SK-N-MC (cell line): ENCODE measurements around the gene MAP7.

Experiments used
- DNase-seq: peaks from one replicate; pipeline ENCODE4 v3.0.0-alpha.2; 2011; ENCODE audit warnings: low read depth, low spot score
- H3K27ac ChIP-seq: fragments of 200-600 bp; sonication (generic); 2 replicates; pipeline ENCODE4 v1.5.1; 2016; ENCODE audit warnings: mixed run types
- H3K36me3 ChIP-seq: fragments of 200-600 bp; sonication (generic); 2 replicates; pipeline ENCODE4 v1.6.1; 2017; ENCODE audit warnings: antibody characterized with exemption, low read length, mixed read lengths; ENCODE audit not compliant: insufficient read depth
- H3K4me3 ChIP-seq: fragments of 200-600 bp; sonication (generic); 2 replicates; pipeline ENCODE4 v1.5.1; 2016
- H3K9ac ChIP-seq: fragments of 200-600 bp; sonication (generic); 2 replicates; pipeline ENCODE4 v1.8.0; 2017; ENCODE audit warnings: mixed run types, mixed read lengths; ENCODE audit not compliant: insufficient read length
- H3K9me3 ChIP-seq: fragments of 200-600 bp; sonication (generic); 2 replicates; pipeline ENCODE4 v1.6.1; 2017; ENCODE audit warnings: low read depth, mild to moderate bottlenecking, antibody characterized with exemption, low read length, moderate library complexity, mixed read lengths
- EZH2 ChIP-seq: fragments of 200-600 bp; sonication (generic); IDR thresholded peaks from one replicate; pipeline ENCODE4 v1.6.1; 2017; ENCODE audit warnings: antibody characterized with exemption
- FOXP2 ChIP-seq: optimal IDR thresholded peaks from 2 replicates; pipeline ENCODE3; 2011; ENCODE audit warnings: mild to moderate bottlenecking, moderate library complexity; ENCODE audit not compliant: insufficient read depth; ENCODE audit errors: extremely low read length, control extremely low read depth
- POLR2AphosphoS5 ChIP-seq: IDR thresholded peaks from 2 replicates; pipeline ENCODE4 v1.6.1; 2012; ENCODE audit warnings: mild to moderate bottlenecking, low read depth, low read length, borderline replicate concordance

Gene MAP7

DNA sequence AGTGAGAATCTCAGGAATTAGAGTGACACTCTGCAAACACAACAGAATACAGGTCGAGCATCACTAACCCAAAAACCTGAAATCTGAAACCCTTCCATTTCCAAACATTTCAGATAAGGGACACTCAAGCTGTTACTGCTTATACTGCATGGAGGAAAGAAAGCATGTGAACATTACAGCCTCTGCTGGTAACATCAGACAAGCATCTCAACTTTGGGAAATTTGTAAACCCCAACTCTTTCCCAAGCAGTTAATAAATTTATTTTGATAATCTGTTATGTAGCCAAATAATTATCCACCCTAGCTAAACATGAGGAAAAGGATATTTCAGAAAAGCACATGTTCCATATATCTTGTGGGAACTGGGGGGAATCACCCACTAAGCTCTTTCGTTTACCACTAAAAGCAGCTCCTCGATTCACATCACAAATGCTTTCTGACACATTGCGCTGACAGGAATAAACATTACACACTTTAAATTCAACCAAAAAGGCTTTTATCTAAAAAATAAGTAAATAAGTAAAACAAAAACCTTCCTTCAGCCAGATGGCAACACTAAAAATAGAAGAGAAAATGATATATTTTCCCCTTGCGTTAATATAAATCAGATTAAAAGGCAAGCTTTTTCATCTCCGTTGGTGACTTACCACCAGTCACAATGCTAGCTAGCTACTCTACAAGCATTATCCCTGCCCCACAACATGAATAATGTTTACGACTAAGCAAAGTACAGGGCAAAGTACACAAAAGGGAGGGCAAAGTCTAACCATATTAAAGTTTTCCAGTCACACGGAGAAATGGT lies 120.8 kb downstream of the MAP7 start:
- no peak for DNase-seq
- Histone ChIP-seq H3K4me3 (peak overlapping the region; percentile 24), H3K36me3 (no peaks in the 10 kb centered on the region), H3K27ac (no peak overlapping the region), H3K9me3 (no peaks in the 10 kb centered on the region), H3K9ac (no peak overlapping the region)
- no peak for TF ChIP-seq EZH2
- no peak for TF ChIP-seq FOXP2
- no peak for TF ChIP-seq POLR2AphosphoS5

- Histone ChIP-seq H3K4me3 (no peak overlapping the region), H3K9me3 (no peaks in the 10 kb centered on the region), H3K9ac (no peak overlapping the region), H3K27ac (no peak overlapping the region), H3K36me3 (no peaks in the 10 kb centered on the region)
- TF ChIP-seq POLR2AphosphoS5 (no peak), EZH2 (no peak), FOXP2 (no peak)
- no peak for DNase-seq
Measured at GRCh38 chr6:136427378-136427717, 122.9 kb downstream of the MAP7 start.

GRCh38 chr6:136426627-136427377 lies 123.4 kb downstream of the MAP7 start:
- TF ChIP-seq FOXP2 (no peak), POLR2AphosphoS5 (no peak), EZH2 (no peak)
- H3K27ac ChIP-seq = no peak overlapping the region
- H3K9ac ChIP-seq = no peak overlapping the region
- H3K36me3 ChIP-seq = no peaks in the 10 kb centered on the region
- no peaks in the 10 kb centered on the region for H3K9me3 ChIP-seq
- DNase-seq = no peak
- H3K4me3 ChIP-seq = no peak overlapping the region

GRCh38 chr6:136425793-136426192 lies 124.4 kb downstream of the MAP7 start:
- H3K9me3 ChIP-seq = no peaks in the 10 kb centered on the region
- no peak overlapping the region for H3K9ac ChIP-seq
- no peaks in the 10 kb centered on the region for H3K36me3 ChIP-seq
- DNase-seq = no peak
- no peak overlapping the region for H3K27ac ChIP-seq
- H3K4me3 ChIP-seq = no peak overlapping the region
- TF ChIP-seq FOXP2 = no peak
- TF ChIP-seq POLR2AphosphoS5 = no peak
- no peak for TF ChIP-seq EZH2

GRCh38 chr6:136424901-136425300 lies 125.3 kb downstream of the MAP7 start:
- no peak overlapping the region for H3K9ac ChIP-seq
- TF ChIP-seq FOXP2 = no peak
- TF ChIP-seq POLR2AphosphoS5 = no peak
- no peak for TF ChIP-seq EZH2
- no peaks in the 10 kb centered on the region for H3K9me3 ChIP-seq
- H3K36me3 ChIP-seq = no peaks in the 10 kb centered on the region
- no peak overlapping the region for H3K4me3 ChIP-seq
- no peak overlapping the region for H3K27ac ChIP-seq
- no peak for DNase-seq

DNA sequence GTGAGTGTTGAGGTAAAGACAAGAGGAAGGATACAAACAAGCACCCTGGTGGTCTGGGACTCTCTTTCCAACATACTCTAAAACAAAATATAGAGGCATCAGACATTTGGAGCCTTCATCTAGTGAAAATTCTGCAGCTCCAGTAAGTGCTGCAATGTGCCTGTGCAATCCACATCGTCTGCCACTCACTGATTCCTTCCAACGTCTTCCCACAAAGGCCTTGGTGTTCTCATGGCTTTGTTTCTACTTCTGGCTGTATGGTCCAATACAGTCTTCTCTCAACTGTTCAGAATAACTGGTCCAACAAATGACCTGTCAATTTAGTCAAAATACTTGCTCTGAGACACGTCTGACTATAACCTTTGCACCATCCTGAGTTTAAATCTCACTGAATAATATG lies 125.8 kb downstream of the MAP7 start:
- DNase-seq = no peak
- Histone ChIP-seq H3K9ac (no peak overlapping the region), H3K27ac (no peak overlapping the region), H3K36me3 (no peaks in the 10 kb centered on the region), H3K9me3 (no peaks in the 10 kb centered on the region), H3K4me3 (no peak overlapping the region)
- TF ChIP-seq POLR2AphosphoS5 (no peak), FOXP2 (no peak), EZH2 (no peak)

DNA sequence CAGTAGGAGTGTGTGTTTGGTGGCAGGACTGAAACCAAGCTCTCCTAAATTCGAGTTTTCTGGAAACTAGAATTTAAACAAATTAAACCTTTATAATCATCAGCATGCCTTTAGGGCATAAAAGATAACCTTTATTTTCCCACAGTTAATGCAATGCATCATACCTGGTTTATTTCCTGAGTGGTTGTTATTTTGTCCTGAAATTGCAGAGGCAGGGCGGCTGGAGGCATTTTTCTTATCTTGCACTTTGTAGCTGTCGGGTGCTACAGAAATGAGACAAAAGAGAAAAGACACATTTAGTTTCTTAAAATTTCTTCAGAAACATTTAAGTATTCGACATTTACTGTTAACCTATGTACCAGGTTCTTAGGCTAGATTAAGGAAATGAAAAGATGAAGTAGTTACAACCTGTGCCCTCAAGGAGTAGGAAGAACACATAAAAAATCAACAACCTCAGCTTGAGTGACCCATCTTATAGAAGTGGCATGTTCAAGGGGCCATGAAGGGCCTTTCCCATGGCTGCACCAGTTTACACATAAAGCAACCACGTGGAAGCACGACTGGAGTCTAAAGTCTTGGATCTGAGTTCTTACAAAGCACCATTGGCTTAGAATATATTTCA lies 128.6 kb downstream of the MAP7 start:
- H3K9me3 ChIP-seq = no peaks in the 10 kb centered on the region
- no peak for DNase-seq
- TF ChIP-seq FOXP2 (no peak), EZH2 (no peak), POLR2AphosphoS5 (no peak)
- no peak overlapping the region for H3K27ac ChIP-seq
- H3K4me3 ChIP-seq = no peak overlapping the region
- H3K9ac ChIP-seq = no peak overlapping the region
- no peaks in the 10 kb centered on the region for H3K36me3 ChIP-seq

DNA sequence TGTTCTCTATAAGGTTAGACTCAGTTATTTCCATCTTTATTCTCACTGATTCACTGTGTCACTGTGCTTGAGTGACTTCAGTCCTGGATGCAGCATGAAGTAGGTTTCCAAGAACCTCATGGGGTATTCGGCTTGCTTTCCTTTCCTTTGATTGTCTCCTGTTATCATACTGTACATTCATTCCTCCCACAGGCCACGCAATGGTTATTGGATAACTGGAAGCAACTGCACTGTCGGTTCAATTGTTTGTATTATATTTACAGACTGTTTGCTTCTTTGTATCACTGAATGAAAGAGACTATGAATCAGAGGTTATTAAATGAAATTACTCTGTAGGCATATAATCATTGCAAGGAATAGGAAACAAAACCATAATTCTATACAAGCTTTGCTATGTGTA lies 129.4 kb downstream of the MAP7 start:
- H3K36me3 ChIP-seq = no peaks in the 10 kb centered on the region
- TF ChIP-seq POLR2AphosphoS5 = no peak
- no peak for TF ChIP-seq EZH2
- no peak for TF ChIP-seq FOXP2
- H3K9me3 ChIP-seq = no peaks in the 10 kb centered on the region
- no peak overlapping the region for H3K4me3 ChIP-seq
- no peak overlapping the region for H3K9ac ChIP-seq
- no peak overlapping the region for H3K27ac ChIP-seq
- DNase-seq = no peak
